NCI-H1092 (cell line): ENCODE measurements around the gene VWDE.
"Not testable (repeated sequence)": the region's sequence is repeated elsewhere in the genome, so short reads cannot be mapped to it uniquely, and the experiment has no call there.

ENCODE experiments used
- DNase-seq: peaks from one replicate; lab custom pipeline; 2025; lab: John Stamatoyannopoulos, UW

VWDE gene

DNA sequence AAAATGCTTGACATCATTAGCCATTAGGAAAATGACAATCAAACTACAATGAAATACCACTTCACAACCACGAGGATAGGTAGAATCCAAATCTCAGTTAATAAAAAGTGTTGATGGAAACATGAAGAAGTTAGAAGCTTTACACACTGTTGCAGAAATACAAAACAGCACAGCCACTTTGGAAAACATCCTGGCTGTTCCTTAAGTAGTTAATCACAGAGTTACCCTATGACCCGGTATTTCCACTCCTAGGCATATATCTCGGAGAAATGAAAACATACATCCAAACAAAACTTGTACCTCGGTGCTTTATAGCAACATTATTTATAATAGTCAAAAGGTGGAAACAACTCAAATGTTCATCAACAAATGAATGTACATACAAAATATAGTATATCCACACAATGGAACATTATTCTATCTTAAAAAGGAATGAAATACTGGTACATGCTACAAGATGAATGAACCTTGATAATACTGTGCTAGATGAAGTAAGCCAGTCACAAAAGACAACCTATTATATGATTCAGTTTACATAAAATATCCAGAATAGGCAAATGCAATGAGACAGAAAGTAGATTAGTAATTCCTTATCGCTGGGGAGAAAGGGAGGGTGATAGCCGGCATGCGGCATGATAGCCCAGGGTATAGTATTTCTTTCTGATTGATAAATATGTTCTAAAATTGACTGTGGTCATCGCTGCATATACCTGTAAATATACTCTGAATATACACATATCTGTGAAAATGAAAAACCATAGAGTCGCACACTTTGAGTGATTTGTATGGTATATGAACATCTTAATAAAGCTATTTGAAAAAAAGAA is 1.9 kb downstream of the VWDE start:
- peak; percentile 23 for DNase-seq

GRCh38 chr7:12398186-12398585 is 5.5 kb downstream of the VWDE start:
- no peak for DNase-seq

- DNase-seq: no peak
Observed at GRCh38 chr7:12397671-12398070, 6.0 kb downstream of the VWDE start.

DNA sequence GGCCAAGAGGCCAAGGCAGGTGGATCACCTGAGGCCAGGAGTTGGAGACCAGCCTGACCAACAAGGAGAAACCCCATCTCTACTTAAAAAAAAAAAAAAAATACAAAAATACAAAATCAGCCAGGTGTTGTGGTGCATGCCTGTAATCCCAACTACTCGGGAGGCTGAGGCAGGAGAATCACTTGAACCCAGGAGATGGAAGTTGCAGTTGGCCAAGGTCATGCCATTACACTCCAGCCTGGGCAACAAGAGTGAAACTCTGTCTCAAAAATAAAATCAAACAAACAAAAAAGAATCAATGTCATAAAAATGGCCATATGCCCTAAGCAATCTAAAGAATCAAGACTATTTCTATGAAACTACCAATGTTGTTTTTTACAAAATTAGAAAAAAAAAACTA is 7.0 kb downstream of the VWDE start:
- DNase-seq: not testable (repeated sequence)

DNA sequence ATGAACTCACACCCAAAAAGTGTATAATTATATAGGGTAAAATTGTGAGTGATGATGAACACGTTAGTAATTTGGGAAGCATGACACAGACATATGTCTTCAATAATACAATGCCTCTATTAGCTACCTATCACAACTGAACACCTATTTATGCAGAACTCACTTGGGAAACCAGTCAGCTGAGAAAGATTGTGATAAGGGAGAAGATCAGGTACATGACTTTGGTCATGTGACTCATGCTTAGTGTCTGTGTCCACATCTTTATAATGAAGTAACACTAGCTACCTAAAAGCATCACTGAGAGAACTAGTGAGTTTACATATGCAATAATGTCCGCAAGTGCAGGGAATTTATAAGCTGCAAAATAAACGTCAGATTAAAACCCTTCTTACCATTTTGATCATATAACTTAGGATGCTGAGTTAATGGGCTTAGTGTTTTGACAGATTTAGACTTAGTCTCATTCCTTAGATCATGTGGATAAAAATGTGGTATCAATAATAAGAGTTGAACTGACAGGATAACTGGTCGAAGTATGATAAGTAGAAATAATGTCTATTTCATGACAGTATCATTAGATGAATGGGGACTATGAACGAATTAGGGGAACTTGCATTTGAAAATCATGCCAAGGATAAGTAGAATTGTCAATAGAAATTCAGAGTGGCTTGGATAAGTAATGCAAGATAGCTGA is 11.6 kb downstream of the VWDE start:
- no peak for DNase-seq

- DNase-seq: peak; percentile 84
Observed at GRCh38 chr7:12389089-12389700, 14.5 kb downstream of the VWDE start.

GRCh38 chr7:12386313-12386740 is 17.3 kb downstream of the VWDE start:
- DNase-seq: peak; percentile 90

- DNase-seq: peak; percentile 64
Observed at GRCh38 chr7:12385364-12385786, 18.3 kb downstream of the VWDE start.

- no peak for DNase-seq
Observed at GRCh38 chr7:12383377-12383776, 20.3 kb downstream of the VWDE start.

DNA sequence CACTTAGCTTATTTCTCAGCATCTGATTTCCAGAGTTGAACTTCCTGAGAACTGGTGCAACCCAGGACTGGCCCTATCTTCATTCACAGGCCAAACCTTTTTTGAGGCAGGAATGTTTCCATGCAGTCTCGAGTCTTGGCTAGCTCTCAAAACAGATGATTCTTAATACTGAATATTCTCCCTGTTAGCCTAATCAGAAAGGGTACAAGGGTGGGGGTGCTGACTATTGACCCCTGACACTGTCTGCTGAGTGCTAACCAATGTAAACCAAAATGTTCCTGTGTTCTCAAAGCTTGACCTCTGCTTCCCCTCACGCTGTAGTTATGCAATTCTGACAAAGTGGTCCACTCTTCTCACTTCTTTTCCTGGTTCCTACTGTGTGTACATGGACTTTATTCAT is 25.3 kb downstream of the VWDE start:
- no peak for DNase-seq

GRCh38 chr7:12377406-12377805 is 26.3 kb downstream of the VWDE start:
- DNase-seq: no peak

- no peak for DNase-seq
Observed at GRCh38 chr7:12373580-12374263, 29.9 kb downstream of the VWDE start.

- no peak for DNase-seq
Observed at GRCh38 chr7:12370249-12370648, 33.4 kb downstream of the VWDE start.

DNA sequence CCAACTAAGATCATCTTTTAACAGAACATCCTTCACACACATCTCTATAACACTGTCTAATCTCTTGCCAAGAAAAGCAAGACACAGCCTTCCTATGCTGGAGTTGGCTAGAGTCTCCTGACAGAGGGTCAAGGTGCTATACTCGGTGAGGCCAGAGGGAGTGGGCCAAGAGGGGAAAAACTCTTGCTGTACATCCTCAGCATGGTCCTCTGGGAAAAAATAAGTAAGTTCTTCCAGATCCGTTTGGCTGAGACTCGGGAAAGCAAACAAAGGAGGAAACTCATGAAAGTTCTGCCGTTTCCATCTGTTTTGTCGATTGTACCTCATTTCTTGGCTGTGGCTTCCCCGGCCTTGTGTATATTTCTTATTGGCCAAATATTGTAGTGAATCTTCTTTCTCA is 33.9 kb downstream of the VWDE start:
- no peak for DNase-seq

- no peak for DNase-seq
Observed at GRCh38 chr7:12369072-12369471, 34.6 kb downstream of the VWDE start.

- no peak for DNase-seq
Observed at GRCh38 chr7:12360948-12361347, 42.7 kb downstream of the VWDE start.

- no peak for DNase-seq
Observed at GRCh38 chr7:12358694-12359093, 45.0 kb downstream of the VWDE start.

- no peak for DNase-seq
Observed at GRCh38 chr7:12357508-12357907, 46.2 kb downstream of the VWDE start.

DNA sequence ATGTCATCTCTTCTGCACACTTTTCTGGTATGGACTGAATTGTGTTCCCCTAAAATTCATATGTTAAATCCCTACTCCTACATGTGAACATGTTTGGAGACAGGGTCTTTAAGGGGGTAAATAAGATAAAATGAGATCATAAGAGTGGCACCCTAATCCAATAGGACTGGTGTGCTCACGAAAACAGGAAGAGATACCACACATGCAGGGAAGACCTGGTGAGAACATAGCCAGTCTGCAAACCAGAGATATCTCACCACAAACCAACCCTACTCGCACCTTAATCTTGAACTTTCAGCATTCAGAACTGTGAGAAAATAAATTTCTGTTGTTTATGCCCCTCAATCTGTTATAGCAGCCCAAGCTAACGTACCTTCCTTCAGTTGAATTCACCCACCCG is 51.8 kb downstream of the VWDE start:
- no peak for DNase-seq

DNA sequence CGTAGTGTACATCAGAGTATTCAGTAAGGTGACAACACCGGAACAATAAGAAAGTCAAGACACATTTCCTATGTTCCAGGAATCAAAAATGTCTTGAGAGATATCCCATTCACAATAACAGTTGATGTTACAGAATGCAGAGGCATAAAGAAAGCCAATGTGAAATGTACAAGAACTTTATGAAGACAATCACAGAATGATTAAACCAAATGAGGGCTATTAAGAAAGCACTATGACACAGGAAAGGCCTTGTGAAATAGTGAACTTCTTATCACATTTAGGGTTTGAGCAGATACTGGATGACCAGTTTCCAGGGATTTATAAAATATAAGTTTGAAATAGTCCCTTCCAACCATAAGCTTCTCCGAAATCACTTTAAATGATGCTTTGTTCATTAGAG is 52.7 kb downstream of the VWDE start:
- no peak for DNase-seq

- DNase-seq: no peak
Observed at GRCh38 chr7:12337095-12337494, 66.6 kb downstream of the VWDE start.
